HepG2 (cell line): ENCODE results near the gene SP9. TPM values are rescaled to one million over a fixed set of nuclear protein-coding genes. Genes with fewer than 3 reads are reported as not detected.

Experiments
- ATAC-seq: fragments of 200-7000 bp; cut with Tn5 transposase; 3 replicates; pipeline ENCODE4 v1.9.1; 2020; ENCODE audit warnings: mild to moderate bottlenecking, moderate library complexity
- BruUV-seq: library from RNA; stranded (reverse); fragments of 400-500 nt; replicated peaks from 2 replicates; lab custom pipeline; 2021; lab: Mats Ljungman, UMichigan
- CTCF ChIA-PET: fragments of 300-600 bp; formaldehyde crosslinking; extraction: SDS; loops from one replicate; lab custom pipeline; 2021; ENCODE audit warnings: low total read pairs, inconsistent platforms, low intra/inter-chr PET ratio; lab: Yijun Ruan, JAX
- POLR2A ChIA-PET: fragments of 350-600 bp; sonication (Branson Sonifier 250); formaldehyde crosslinking; loops from one replicate; lab custom pipeline; 2020; ENCODE audit warnings: antibody characterized with exemption, inconsistent platforms; lab: Yijun Ruan, JAX
- DNase-seq: peaks from one replicate; pipeline ENCODE4 v3.0.0-alpha.2; 2015; ENCODE audit warnings: low spot score
- FAIRE-seq: peaks from 3 replicates; lab custom pipeline; 2011; peaks lifted over from hg19 to GRCh38; lab: Jason Lieb, UNC
- H2AFZ ChIP-seq: one replicate; pipeline ENCODE4 v1.6.1; 2011; ENCODE audit warnings: low read length, inconsistent platforms
- H3K27ac ChIP-seq: fragments of 300-600 bp; 3 replicates; pipeline ENCODE4 v1.8.0; 2011; ENCODE audit warnings: mixed run types, mild to moderate bottlenecking, mixed read lengths, low read length, inconsistent platforms; ENCODE audit not compliant: insufficient read depth; ENCODE audit errors: extremely low read length
- H3K27me3 ChIP-seq, 2 experiments: fragments of 200-600 bp in 1 of 2; 2 replicates in 1 of 2; 3 replicates in 1 of 2; pipeline versions ENCODE4 v1.6.0 to v1.8.0; 2011; ENCODE audit warnings: low read length in 2 of 2, mild to moderate bottlenecking in 2 of 2, moderate library complexity in 2 of 2, inconsistent platforms in 1 of 2; ENCODE audit not compliant: insufficient read depth in 2 of 2, control insufficient read depth in 1 of 2
- H3K36me3 ChIP-seq, 2 experiments: fragments of 200-600 bp in 1 of 2; replicated peaks in 1 of 2; 2 replicates in 1 of 2; 3 replicates in 1 of 2; pipeline versions ENCODE4 v1.5.1 to v1.8.0; 2011; ENCODE audit warnings: low read length in 2 of 2, inconsistent platforms in 1 of 2; ENCODE audit not compliant: insufficient read depth in 2 of 2, control insufficient read depth in 1 of 2
- H3K4me1 ChIP-seq: 2 replicates; pipeline ENCODE4 v1.5.1; 2012; ENCODE audit warnings: low read length, inconsistent platforms; ENCODE audit not compliant: insufficient read depth
- H3K4me2 ChIP-seq: 2 replicates; pipeline ENCODE4 v1.6.0; 2011; ENCODE audit warnings: low read depth, low read length, inconsistent platforms
- H3K4me3 ChIP-seq, 3 experiments: fragments of 200-600 bp in 1 of 3; sonication (generic), shearing (Covaris generic) in 1 of 3; replicated peaks in 1 of 3; 2 replicates each; pipeline ENCODE4 v1.5.1; 2011 to 2016; ENCODE audit warnings: low read length in 3 of 3, inconsistent platforms in 2 of 3, low read depth in 2 of 3, mild to moderate bottlenecking in 2 of 3, control low read depth in 1 of 3, mixed read lengths in 1 of 3; ENCODE audit not compliant: insufficient read depth in 1 of 3
- H3K79me2 ChIP-seq: one replicate; pipeline ENCODE4 v1.6.1; 2011; ENCODE audit warnings: low read length, inconsistent platforms; ENCODE audit not compliant: insufficient read depth
- H3K9ac ChIP-seq: 2 replicates; pipeline ENCODE4 v1.6.0; 2011; ENCODE audit warnings: mild to moderate bottlenecking, low read depth, low read length, inconsistent platforms; ENCODE audit not compliant: insufficient read depth
- H3K9me3 ChIP-seq: 2 replicates; pipeline ENCODE4 v1.5.1; 2012; ENCODE audit warnings: mild to moderate bottlenecking, low read length
- H4K20me1 ChIP-seq: 2 replicates; pipeline ENCODE4 v1.6.0; 2011; ENCODE audit warnings: inconsistent platforms, mild to moderate bottlenecking, low read length, moderate library complexity; ENCODE audit not compliant: insufficient read depth
- CENPT ChIP-seq: sonication (generic); formaldehyde crosslinking; IDR thresholded peaks from 2 replicates; pipeline ENCODE4 v1.8.0; 2022; ENCODE audit warnings: low read depth, mild to moderate bottlenecking, moderate library complexity, missing genetic modification reagents
- HDAC2 ChIP-seq: sonication (generic); formaldehyde crosslinking; IDR thresholded peaks from 2 replicates; pipeline ENCODE4 v1.4.0; 2020; ENCODE audit warnings: missing genetic modification reagents
- HOXD1 ChIP-seq: sonication (generic); formaldehyde crosslinking; IDR thresholded peaks from 2 replicates; pipeline ENCODE4 v1.5.0; 2020; ENCODE audit warnings: missing genetic modification reagents
- IKZF1 ChIP-seq: fragments of 450-650 bp; IDR thresholded peaks from 2 replicates; pipeline ENCODE4 v1.7.1; 2016
- KDM2A ChIP-seq: sonication (generic); formaldehyde crosslinking; IDR thresholded peaks from 2 replicates; pipeline ENCODE4 v1.4.0; 2020; ENCODE audit warnings: low read depth, missing genetic modification reagents, borderline replicate concordance
- MZF1 ChIP-seq: sonication (generic); formaldehyde crosslinking; IDR thresholded peaks from 2 replicates; pipeline ENCODE4 v1.8.1; 2023; ENCODE audit warnings: mild to moderate bottlenecking, missing genetic modification reagents, borderline replicate concordance
- PRDM10 ChIP-seq: sonication (generic); formaldehyde crosslinking; IDR thresholded peaks from 2 replicates; pipeline ENCODE4 v1.4.0; 2020; ENCODE audit warnings: low read depth, missing genetic modification reagents
- RARA ChIP-seq: IDR thresholded peaks from 2 replicates; pipeline ENCODE4 v1.6.1; 2016; ENCODE audit warnings: missing genetic modification reagents, missing compliant biosample characterization
- SP5 ChIP-seq: IDR thresholded peaks from 2 replicates; pipeline ENCODE4 v1.6.1; 2016; ENCODE audit warnings: low read depth, borderline replicate concordance
- ZC3H13 ChIP-seq: sonication (generic); formaldehyde crosslinking; IDR thresholded peaks from 2 replicates; pipeline ENCODE4 v1.8.1; 2023; ENCODE audit warnings: mild to moderate bottlenecking, missing genetic modification reagents, moderate library complexity
- ZFP82 ChIP-seq: sonication (generic); formaldehyde crosslinking; IDR thresholded peaks from 2 replicates; pipeline ENCODE4 v1.5.1; 2020; ENCODE audit warnings: mild to moderate bottlenecking, missing genetic modification reagents, borderline replicate concordance
- ZNF382 ChIP-seq: sonication (generic); formaldehyde crosslinking; IDR thresholded peaks from 2 replicates; pipeline ENCODE4 v1.5.0; 2020; ENCODE audit warnings: missing genetic modification reagents, mild to moderate bottlenecking, borderline replicate concordance
- ZNF788 ChIP-seq: sonication (generic); formaldehyde crosslinking; IDR thresholded peaks from 2 replicates; pipeline ENCODE4 v1.5.0; 2020; ENCODE audit warnings: mild to moderate bottlenecking, missing genetic modification reagents, borderline replicate concordance
- WGBS: methylation state at CpG from one replicate; pipeline ENCODE4 v1.1.6; 2017; ENCODE audit warnings: low lambda C conversion rate; 5-methylcytosine and 5-hydroxymethylcytosine counted together
- in situ Hi-C: cut with HindIII; loops from 2 replicates; pipeline ENCODE4 v1.10.0; 2017; ENCODE audit warnings: low pct_unique_long_range_greater_than_20kb; ENCODE audit not compliant: extremely low pct_ligation_motif_present
- intact Hi-C: fragments of 100-400 bp; cut with micrococcal nuclease; formaldehyde crosslinking; loops from one replicate; pipeline ENCODE4 v1.10.0; 2022; ENCODE audit not compliant: unreplicated experiment
- polyA plus RNA-seq, 8 experiments: library from polyadenylated mRNA; depleted of rRNA in 3 of 8; stranded (reverse) in 7 of 8; unstranded in 1 of 8; fragments of >200 nt; fragmentation: Illumina TruSeq in 4 of 8; extraction: Trizol in 4 of 8; gene quantifications; 2 replicates each; pipeline versions ENCODE4 v1.2.1 to v1.2.3, GENCODE V29; 2011 to 2016; ENCODE audit warnings: low read depth in 4 of 8, missing spikeins in 1 of 8, mixed read lengths in 1 of 8; ENCODE audit not compliant: insufficient read depth in 1 of 8
- total RNA-seq, 5 experiments: library from RNA; depleted of rRNA; stranded (reverse); fragments of >200 nt; fragmentation: Illumina TruSeq; extraction: Trizol; gene quantifications; 2 replicates each; pipeline ENCODE4 v1.2.3, GENCODE V29; 2016; ENCODE audit warnings: low read depth in 1 of 5

The SP9 gene
- total and polyA plus RNA-seq, 2 of the 13 experiments (the other 11 are each of a cell fraction or from before 2014, with no cell fraction given) = not detected

DNA sequence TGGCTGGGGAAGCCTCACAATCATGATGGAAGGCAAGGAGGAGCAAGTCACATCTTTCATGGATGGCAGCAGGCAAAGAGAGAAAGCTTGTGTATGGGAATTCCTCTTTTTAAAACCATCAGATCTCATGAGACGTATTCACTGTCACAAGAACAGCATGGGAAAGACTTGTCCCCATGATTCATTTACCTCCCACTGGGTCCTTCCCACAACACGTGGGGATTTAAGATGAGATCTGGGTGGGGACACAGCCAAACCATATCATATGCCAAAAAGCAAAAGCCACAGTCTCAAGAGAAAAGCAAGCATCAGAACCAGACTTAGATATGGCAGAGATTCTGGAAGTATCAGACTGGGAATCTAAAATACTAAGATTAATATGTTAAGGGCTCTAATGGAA lies 30.8 kb downstream of the SP9 start:
- Histone ChIP-seq H2AFZ (no peak overlapping the region), H3K9ac (no peak overlapping the region), H3K4me3 (no peak overlapping the region), H3K79me2 (no peaks in the 10 kb centered on the region), H3K36me3 (peaks cover 17 to 45% of the 10 kb centered on the region in 2 experiments; a peak in 4 of 5 replicates), H3K4me1 (no peaks in the 10 kb centered on the region), H3K27ac (no peak overlapping the region), H3K9me3 (peaks cover 21% of the 10 kb centered on the region), H3K4me2 (no peak overlapping the region), H3K27me3 (no peaks in the 10 kb centered on the region), H4K20me1 (no peaks in the 10 kb centered on the region)
- TF ChIP-seq HDAC2 (no peak), ZC3H13 (CRISPR knock-in tag) (no peak), ZNF382 (no peak), ZFP82 (no peak)
- no peak for FAIRE-seq
- intact Hi-C loops = no loop called here
- CTCF ChIA-PET = no interaction called here
- DNase-seq = no peak
- no peak for ATAC-seq
- 100% methylated on average over 2 of the region's 2 CpGs for WGBS
- in situ Hi-C loops = no loop called here
- POLR2A ChIA-PET = no interaction called here
- BruUV-seq = no TSS peak

DNA sequence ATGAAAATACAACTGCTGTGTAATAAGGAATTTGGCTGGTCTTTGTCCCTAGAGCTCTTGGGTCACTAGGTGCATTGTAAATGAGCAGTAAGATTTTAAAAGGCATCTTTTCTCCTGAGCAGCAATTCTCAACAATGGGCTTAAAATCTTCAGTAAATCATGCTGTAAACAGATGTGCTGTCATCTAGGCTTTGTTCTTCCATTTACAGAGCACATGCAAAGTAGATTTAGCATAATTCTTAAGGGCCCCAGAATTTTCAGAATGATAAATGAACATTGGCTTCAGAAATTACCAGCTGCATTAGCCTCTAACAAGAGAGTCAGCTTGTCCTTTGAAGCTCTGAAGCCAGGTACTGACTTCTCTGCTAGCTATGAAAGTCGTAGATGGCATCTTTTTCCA lies 33.9 kb downstream of the SP9 start:
- H3K4me3 ChIP-seq = no peak overlapping the region
- H3K4me1 ChIP-seq = no peaks in the 10 kb centered on the region
- H3K9ac ChIP-seq = no peak overlapping the region
- no peaks in the 10 kb centered on the region for H3K79me2 ChIP-seq
- TF ChIP-seq ZNF788 (CRISPR knock-in tag) = no peak
- TF ChIP-seq SP5 (CRISPR knock-in tag) = no peak
- no peak for TF ChIP-seq IKZF1
- no peak for TF ChIP-seq CENPT (CRISPR knock-in tag)
- no peak for TF ChIP-seq RARA
- no peak for TF ChIP-seq HOXD1 (CRISPR knock-in tag)
- no peak for TF ChIP-seq MZF1 (CRISPR knock-in tag)
- no peak for TF ChIP-seq KDM2A (CRISPR knock-in tag)
- TF ChIP-seq PRDM10 (CRISPR knock-in tag) = no peak
- H3K36me3 ChIP-seq = peaks cover 17 to 48% of the 10 kb centered on the region in 2 experiments; a peak in 4 of 5 replicates
- DNase-seq (no peak), FAIRE-seq (no peak), ATAC-seq (no peak)
- no peak overlapping the region for H3K4me2 ChIP-seq
- H4K20me1 ChIP-seq = no peaks in the 10 kb centered on the region
- ChIA-PET CTCF (no interaction called here), POLR2A (no interaction called here)
- H2AFZ ChIP-seq = no peak overlapping the region
- no TSS peak for BruUV-seq
- H3K27ac ChIP-seq = no peak overlapping the region
- peaks cover 19% of the 10 kb centered on the region for H3K9me3 ChIP-seq
- 92% methylated on average over 1 of the region's 1 CpG for WGBS
- intact Hi-C loops = no loop called here
- no peaks in the 10 kb centered on the region for H3K27me3 ChIP-seq
- in situ Hi-C loops = no loop called here
